D721Med (cell line): ENCODE measurements around the gene EPHB1.

ENCODE experiments used
- DNase-seq: peaks from one replicate; pipeline ENCODE4 v3.0.0; 2011; ENCODE audit warnings: low spot score; ENCODE audit not compliant: insufficient read length
- FAIRE-seq: peaks from 2 replicates; lab custom pipeline; 2011; peaks lifted over from hg19 to GRCh38; lab: Jason Lieb, UNC
- CTCF ChIP-seq: IDR thresholded peaks from 2 replicates; pipeline ENCODE4 v1.5.1; 2012; ENCODE audit warnings: mild to moderate bottlenecking, control low read depth; ENCODE audit not compliant: insufficient read depth; ENCODE audit errors: missing control alignments

Gene EPHB1

GRCh38 chr3:135141160-135141559, 346.1 kb downstream of the EPHB1 start:
- no peak for DNase-seq
- no peak for FAIRE-seq
- no peak for TF ChIP-seq CTCF

GRCh38 chr3:135141672-135142071, 346.6 kb downstream of the EPHB1 start:
- no peak for DNase-seq
- FAIRE-seq, result no peak

DNA sequence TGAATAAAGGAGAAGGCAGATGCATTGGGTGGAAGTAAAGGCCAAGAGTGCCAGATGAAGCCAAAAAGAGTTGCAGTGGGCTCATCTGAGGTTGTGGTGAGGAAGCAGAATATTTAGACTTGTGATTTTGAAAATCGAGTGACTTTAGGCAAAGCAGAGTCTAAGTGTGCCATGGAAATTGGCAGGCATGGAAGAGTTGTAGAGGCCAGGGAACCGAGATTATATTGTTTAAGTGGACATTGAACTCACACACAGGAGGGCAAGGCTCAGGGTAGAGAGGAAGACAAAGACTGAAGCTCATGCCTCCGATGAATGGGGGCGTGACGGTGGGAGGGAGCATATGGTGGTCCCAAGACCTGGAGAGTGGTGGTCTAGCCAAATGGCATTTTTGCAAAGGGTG, 347.5 kb downstream of the EPHB1 start:
- TF ChIP-seq CTCF, result no peak

More at GRCh38 chr3:135141672-135142071, 346.6 kb downstream of the EPHB1 start:
- no peak for TF ChIP-seq CTCF

GRCh38 chr3:135143474-135143873, 348.4 kb downstream of the EPHB1 start:
- no peak for TF ChIP-seq CTCF
- FAIRE-seq, result no peak
- no peak for DNase-seq

More for the DNA sequence above, 347.5 kb downstream of the EPHB1 start:
- FAIRE-seq, result no peak
- no peak for DNase-seq

- TF ChIP-seq CTCF, result no peak
- FAIRE-seq (no peak), DNase-seq (no peak)
These were observed 350.5 kb downstream of the EPHB1 start for GRCh38 chr3:135145581-135145980.

DNA sequence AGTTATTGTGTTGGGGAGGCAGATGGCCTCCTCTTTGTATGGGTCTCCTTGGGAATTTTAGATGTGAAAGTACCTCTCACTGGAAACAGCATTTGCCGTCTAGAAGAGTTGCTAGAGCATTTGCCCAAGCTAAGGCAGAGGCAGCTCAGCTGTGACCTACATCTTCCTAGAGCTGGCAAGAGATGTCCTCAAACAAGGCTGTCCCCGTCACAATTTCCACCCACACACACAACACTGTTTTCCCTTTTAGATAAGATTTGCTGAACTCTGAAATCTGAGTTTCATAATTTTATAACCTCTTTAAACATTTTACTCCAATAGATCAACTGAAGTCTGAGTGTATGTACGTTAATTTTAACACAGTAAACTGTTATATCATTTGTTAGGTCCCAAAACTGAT, 352.6 kb downstream of the EPHB1 start:
- TF ChIP-seq CTCF, result no peak
- DNase-seq, result no peak
- FAIRE-seq, result no peak

DNA sequence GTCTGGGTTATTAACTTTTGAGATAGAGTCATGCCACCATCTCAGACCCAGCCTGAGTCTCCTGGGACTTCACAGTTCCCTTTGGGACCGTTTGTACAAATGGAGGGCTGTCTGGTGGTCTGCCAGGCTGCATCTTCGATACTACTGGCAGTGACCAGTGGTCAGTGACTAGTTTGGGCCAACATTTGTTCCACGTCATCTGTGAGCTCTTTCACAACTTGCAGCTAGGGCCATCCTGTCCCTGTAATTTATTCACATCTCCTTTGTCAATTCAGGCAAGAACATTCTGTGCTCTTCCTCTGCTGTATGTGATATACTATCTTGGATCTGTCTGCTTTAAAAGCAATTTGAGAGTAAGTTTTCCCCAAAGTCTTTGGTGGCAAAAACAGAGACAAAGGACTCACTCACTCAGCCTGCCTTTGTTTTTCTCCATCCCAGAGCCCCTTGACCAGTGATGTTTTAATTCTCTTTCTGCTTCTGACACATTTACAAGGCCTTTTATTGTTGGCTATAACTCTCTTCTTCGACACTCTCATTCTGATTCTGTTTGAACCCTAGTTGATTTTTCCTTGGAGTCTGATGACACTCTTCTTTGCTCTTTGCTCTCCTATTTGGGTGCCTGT, 353.4 kb downstream of the EPHB1 start:
- FAIRE-seq, result no peak
- TF ChIP-seq CTCF, result no peak
- DNase-seq, result no peak
